Measurements from ENCODE around the gene CREB3L1.
A peak's percentile ranks its signal among the peaks of the same experiment; 100 is the strongest.

The CREB3L1 gene

GRCh38 chr11:46345131-46345597 is 67.7 kb downstream of the CREB3L1 start:
- DNase-seq (ENCODE audit: low read depth, low spot score) = peak; percentile 76

GRCh38 chr11:46345881-46346484 is 68.5 kb downstream of the CREB3L1 start:
- DNase-seq (ENCODE audit: low read depth, low spot score) = no peak

DNA sequence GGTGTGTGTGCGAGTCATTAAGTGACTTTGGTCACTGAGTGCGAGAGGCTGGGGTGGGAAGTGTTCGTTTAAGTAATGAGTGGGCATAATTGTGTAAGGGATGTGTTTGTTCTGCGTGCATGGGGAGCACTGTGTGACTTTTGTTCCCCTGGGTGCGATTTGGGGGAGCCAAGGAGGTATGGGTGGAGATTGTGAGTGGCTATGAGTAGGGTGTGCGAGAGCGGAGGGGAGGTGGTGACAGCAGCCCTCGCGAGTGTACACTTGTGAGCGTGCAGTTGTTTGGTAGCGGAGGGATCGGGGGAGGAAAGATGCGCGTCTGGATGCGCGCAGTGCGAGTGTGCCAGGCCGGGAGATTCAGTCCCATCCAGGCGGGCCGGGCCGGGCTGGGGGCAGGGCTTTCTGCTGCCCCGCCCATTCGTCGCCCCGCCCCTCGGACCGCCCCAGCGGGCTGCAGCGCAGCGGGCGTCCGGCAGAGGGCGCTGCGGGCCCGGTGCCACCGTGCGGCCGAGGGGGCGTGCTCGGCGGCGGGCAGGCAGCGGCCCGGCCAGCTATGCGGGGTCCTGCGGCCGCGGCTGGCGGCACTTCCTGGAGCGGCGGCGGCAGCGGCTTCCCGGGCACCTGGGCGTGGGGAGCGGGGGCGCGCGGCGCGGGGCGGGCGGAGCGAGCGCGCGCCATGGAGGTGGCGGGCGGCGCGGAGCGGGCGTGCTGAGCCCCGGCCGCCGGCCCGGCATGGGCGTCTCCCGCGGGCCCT is 69.6 kb downstream of the CREB3L1 start, which contains the start of gene DGKZ:
TSS of gene DGKZ (plus strand) at position 578 of the 751 bp plus-strand sequence. CDS start 197 bp downstream, outside the sequence.
- DNase-seq (ENCODE audit: low read depth, low spot score) = peak; percentile 90

- no peak for DNase-seq (ENCODE audit: low read depth, low spot score)
Measured at GRCh38 chr11:46347637-46348311, 70.3 kb downstream of the CREB3L1 start.

- DNase-seq (ENCODE audit: low read depth, low spot score) = no peak
Measured at GRCh38 chr11:46348566-46349401, 71.3 kb downstream of the CREB3L1 start.

DNA sequence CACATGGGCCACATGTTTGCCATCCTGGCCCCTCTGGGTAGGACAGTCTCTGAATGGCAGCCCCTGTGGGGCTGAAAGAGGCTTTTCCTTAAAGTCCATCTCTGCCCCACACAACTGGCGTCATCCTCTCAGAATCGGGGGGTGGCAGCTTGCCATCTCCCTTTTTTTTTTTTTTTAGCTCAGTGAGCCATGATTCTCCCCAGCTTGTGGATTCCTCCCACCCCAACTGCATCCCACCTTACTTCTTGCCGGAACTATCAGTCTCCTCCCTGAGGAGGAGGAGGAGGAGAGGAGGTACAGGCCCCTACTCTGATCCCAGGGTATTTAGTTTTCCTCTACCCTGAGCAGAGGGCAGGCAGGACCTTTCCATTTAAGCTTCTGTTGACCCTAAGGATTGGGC is 73.2 kb downstream of the CREB3L1 start:
- no peak for DNase-seq (ENCODE audit: low read depth, low spot score)

DNA sequence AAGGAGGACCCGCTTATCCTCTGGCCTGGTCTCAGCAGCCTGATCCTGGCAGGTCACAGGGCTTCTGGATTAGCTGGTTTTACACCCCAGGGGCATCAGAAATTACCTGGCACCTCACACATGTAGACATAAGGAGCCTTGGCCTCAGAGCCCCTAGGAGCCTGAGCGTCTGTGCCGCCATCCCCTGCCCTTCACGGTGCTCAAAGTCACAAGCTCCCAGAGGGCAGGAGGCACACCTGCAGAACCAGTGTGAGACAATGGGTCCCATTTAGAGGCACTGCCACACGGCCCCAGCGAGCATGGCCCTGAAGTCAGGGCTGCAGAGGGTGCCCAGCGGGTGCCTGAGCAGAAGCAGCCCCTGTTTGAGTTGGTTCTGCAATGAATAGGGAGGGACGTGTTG is 73.7 kb downstream of the CREB3L1 start:
- no peak for DNase-seq (ENCODE audit: low read depth, low spot score)

DNA sequence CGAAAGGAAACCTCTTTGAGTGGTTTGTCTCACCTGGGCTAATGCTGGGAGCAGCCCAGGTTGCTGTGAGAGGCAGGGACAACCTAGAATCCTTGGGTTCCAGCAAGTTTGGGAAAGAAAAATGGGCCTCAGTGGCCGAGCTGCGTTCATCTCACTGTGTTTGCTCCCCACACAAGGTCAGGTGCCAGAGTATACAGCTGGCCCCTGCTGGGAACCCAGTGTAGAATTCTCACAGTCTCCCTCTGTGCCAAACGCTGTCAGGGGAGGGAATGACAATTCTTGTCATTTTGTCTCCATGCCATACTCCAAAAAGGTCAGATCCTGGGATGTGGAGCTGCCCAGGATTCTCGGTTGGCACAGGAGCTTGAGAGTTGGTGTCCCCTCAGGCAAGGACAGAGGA is 74.1 kb downstream of the CREB3L1 start:
- no peak for DNase-seq (ENCODE audit: low read depth, low spot score)

DNA sequence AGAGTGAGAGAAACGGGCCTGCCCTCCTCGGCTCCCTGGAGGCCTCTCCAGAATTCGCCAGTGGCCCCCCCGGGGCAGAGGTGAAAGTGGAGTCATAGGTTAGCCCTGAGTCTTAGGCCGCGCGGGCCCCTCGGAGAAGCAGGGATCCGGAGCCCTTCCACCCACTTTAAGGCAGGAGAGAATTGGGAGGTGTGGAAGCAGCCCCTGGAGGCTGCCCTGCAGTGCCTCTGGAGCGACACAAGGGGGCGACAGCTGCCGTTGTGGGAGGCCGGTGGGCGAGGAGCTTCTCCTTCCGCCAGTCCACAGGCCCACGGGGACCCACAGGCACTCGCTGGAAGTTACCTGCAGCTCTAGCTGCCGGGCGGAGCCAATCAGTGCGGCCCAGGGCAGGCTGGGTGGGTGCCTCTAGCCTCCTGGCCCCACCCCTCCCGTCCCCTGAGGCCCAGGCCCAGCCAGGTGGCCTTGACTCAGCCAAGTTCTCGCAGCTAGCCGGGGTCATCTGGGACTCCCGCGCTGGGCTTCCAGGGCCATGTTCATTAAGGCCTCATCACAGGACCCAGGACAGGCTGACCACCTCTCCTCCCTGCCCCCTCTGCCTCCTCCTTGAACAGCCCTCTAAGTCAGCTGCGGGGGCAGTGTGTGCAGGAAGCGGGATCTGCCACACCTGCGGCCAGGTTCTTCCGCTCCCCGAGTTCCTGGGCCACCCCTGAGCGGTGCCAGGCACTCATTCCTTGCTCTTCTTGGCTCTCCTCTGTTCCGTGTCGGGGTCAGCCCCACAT is 74.8 kb downstream of the CREB3L1 start:
- peak; percentile 87 for DNase-seq (ENCODE audit: low read depth, low spot score)

DNA sequence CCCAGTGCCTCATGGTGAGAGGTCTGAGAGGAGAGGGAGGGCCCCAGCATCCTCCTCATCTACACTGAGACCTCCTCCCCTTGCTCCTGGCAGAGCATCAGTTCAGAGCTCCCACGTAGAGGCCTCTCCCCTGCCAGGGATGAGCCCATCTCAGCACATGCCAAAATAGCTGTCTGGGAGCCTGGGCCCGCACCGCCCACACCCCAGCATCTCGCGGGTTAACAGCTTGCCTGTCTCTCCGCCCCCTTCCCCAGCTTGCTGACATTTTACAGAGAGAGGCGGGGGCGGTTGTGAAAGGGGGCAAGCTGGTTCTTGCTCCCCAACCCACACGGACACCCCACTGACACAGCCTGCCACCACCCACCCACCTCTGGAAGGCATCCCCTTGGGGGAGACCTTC is 76.2 kb downstream of the CREB3L1 start:
- DNase-seq (ENCODE audit: low read depth, low spot score) = no peak

GRCh38 chr11:46356924-46357482 is 79.5 kb downstream of the CREB3L1 start:
- DNase-seq (ENCODE audit: low read depth, low spot score) = no peak

DNA sequence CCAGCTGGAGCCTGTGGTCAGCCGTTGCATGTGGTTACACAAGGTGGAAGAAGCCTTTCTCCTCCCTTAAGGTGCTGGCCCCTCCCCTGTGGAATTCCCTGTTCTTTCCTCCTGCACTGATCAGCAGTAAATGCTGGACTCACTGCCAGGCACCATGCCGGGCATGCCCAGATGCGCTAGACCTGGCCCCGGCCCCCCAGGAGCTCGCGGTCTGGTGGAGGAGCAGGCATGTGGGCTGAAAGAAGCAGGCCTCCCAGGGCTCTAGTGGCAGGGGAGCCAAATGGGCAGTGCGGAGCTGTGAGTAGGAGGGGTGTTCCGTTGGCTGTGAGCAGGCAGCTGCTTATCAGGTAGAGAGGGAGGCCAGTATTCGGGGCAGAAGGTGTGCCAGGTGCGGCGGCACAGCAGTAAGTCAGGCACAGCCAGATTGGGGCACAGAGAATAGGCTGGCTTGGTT is 80.0 kb downstream of the CREB3L1 start:
- no peak for DNase-seq (ENCODE audit: low read depth, low spot score)

DNA sequence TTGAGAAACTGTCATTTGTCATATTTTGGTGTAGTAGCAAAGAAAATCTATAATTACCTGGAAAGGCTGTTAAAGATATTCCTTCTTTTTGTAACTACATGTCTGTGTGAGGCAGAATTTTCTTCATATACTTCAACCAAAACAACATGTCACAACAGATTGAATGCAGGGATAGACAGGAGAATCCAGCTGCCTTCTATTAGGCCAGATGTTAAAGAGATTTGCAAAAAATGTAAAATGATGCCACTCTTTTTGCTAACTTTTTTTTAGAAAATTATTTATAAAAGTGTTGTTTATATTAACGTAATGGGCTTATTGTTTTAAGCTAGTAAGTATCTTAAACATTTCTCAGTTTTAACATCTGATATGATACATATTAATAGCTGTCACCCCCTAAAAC is 82.5 kb downstream of the CREB3L1 start:
- DNase-seq (ENCODE audit: low read depth, low spot score) = no peak

- no peak for DNase-seq (ENCODE audit: low read depth, low spot score)
Measured at GRCh38 chr11:46360878-46361277, 83.4 kb downstream of the CREB3L1 start.

DNA sequence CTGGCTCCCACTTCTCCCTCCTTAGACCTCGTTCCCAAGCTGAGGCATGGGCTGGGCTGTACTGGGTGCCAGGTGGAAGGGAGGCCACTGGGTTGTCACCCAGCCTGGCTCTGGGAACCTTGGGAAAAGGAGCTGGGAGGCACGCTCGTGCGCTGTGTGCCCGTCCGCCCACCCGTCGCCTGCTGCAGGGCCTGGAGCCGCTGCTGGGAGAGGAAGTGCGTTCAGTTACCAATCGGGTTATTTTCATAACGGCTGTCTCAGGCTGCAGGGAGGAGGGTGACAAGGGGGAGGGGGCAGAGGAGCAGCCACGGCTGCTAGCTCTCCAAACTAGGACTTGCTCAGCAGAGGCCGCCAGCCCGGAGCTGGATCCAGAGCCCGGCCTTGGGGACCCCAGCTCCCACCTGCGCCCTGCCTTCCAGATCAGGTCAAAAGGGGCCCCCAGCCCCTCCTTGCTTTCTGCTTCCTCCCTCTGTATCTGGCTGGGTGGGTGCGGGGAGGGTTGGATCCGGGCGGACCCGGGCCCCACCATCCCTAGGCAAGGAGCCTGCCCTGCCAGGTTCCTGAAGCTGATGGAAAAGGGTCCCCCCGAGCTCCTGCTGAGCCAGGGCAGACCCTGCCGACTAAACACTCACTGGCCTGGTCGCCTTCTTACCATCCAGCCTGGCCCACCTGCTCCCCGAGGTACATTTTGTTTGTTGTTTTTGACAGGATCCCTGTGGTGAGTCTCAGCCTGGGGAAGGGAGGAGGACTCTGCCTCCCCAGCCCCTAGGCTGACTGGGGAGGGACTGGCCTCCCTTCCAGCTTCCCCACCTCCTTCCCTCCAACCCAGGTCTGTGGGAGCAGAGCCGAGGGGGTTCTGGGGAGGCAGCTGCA is 84.1 kb downstream of the CREB3L1 start:
- no peak for DNase-seq (ENCODE audit: low read depth, low spot score)

GRCh38 chr11:46362156-46363030 is 84.9 kb downstream of the CREB3L1 start:
- no peak for DNase-seq (ENCODE audit: low read depth, low spot score)

DNA sequence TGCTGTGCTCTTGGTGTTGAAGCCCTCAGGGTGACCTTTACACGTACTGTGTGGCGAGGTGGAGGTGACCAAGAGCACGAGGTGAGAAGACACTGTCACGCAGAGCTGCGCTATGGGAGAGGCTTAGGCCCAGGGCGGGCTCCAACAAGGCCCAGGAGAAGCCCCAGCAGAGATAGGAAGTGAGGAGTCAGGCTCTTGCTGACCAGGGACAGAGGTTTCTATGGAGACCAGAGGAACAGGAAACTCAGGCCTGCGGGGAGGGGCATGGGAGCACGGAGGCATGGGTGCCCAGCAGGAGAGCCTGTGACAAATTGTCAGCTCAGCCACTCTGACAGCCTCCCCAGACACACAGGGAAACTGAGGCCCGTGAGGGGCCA is 85.6 kb downstream of the CREB3L1 start:
- no peak for DNase-seq (ENCODE audit: low read depth, low spot score)

DNA sequence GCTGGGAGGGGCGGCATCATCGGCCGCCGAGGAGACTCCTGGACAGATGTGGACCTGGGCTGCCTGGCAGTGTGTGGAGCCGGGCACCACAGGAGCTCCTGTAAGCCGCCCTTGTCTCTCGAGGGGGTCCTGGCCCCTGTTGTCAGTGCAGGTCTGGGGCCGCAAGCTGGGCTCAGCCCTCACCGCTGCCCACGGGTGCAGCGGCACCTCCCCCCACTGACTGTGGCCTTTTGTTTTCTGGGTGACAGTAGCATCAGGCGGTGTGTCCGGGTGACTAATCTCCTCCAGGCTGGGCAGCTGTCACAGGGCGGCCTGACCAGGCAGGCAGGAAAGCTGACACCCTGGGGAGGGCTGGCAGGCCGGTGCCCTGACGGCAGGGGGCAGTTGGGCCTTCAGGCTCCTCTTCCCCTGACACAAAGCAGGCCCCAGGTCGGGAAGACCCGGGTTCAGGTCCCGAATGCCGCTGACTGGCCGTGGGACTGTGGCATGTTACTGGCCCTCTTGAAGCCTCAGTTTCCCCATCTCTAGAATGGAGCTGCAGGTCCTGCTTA is 86.1 kb downstream of the CREB3L1 start:
- no peak for DNase-seq (ENCODE audit: low read depth, low spot score)
